Vagina (tissue), 2 donors: ENCODE data around the gene ADGRL2.

Experiments used
- POLR2A ChIP-seq, 2 donors: fragments of 450-650 bp; IDR thresholded peaks; one replicate each; pipeline ENCODE4 v1.6.1; 2017; ENCODE audit warnings: antibody characterized with exemption in 2 of 2, mild to moderate bottlenecking in 2 of 2, moderate library complexity in 2 of 2
- POLR2AphosphoS5 ChIP-seq, 2 donors: sonication (generic); formaldehyde crosslinking; IDR thresholded peaks; one replicate each; pipeline ENCODE4 v1.9.0; 2017; ENCODE audit warnings: antibody characterized with exemption in 2 of 2, mild to moderate bottlenecking in 2 of 2, low read depth in 1 of 2; ENCODE audit not compliant: insufficient read depth in 1 of 2

- TF ChIP-seq POLR2A (IDR thresholded peaks at IDR 0.05) (no peak), POLR2AphosphoS5 (IDR thresholded peaks at IDR 0.05; ENCODE audit: insufficient read depth in 1 of 2, low read depth in 1 of 2) (no peak)
Observed at GRCh38 chr1:81809808-81810207, 9.1 kb downstream of the ADGRL2 start.
